Right cardiac atrium (tissue), 5 donors: ENCODE data around the gene ARF4. TPM values are rescaled to one million over a fixed set of nuclear protein-coding genes. Genes with fewer than 3 reads are reported as not detected.
"Not testable (repeated sequence)": the region's sequence is repeated elsewhere in the genome, so short reads cannot be mapped to it uniquely, and the experiment has no call there.

Experiments used
- ATAC-seq, 2 donors: fragments of 200-7000 bp; cut with Tn5 transposase; one replicate each; pipeline versions ENCODE4 v1.8.0 to v1.9.1; 2020; ENCODE audit warnings: moderate library complexity in 2 of 2, mild to moderate bottlenecking in 1 of 2
- DNase-seq, 3 donors: peaks; one replicate each; pipeline ENCODE4 v3.0.0-alpha.2; 2020
- H3K27ac ChIP-seq: one replicate; pipeline ENCODE4 v1.5.1; 2013; ENCODE audit warnings: mild to moderate bottlenecking, low read length, control low read depth, moderate library complexity
- H3K27me3 ChIP-seq: one replicate; pipeline ENCODE4 v1.6.1; 2013; ENCODE audit not compliant: control insufficient read depth, insufficient read depth
- H3K4me1 ChIP-seq: one replicate; pipeline ENCODE4 v1.6.1; 2013; ENCODE audit warnings: low read length; ENCODE audit not compliant: control insufficient read depth, insufficient read depth
- H3K4me3 ChIP-seq: one replicate; pipeline ENCODE4 v1.5.1; 2013; ENCODE audit warnings: low read length, control low read depth
- H3K9me3 ChIP-seq: one replicate; pipeline ENCODE4 v1.6.1; 2013; ENCODE audit warnings: low read length; ENCODE audit not compliant: control insufficient read depth
- WGBS: extraction: QIAGEN DNeasy Blood & Tissue Kit; methylation state at CpG from one replicate; pipeline ENCODE4 v1.1.7; 2013; 5-methylcytosine and 5-hydroxymethylcytosine counted together
- intact Hi-C, 4 donors: fragments of 100-400 bp; cut with DNase I; formaldehyde crosslinking; loops; one replicate each; pipeline versions ENCODE4 v1.11.0 to v1.14.0; 2022 to 2023
- long read RNA-seq, 4 donors: library from polyadenylated mRNA; unstranded; transcript quantifications; one replicate each; pipeline ENCODE4 v2.0.0, GENCODE V29; 2020 to 2021
- polyA plus RNA-seq: library from polyadenylated mRNA; stranded (reverse); fragments of 200-250 nt; gene quantifications from one replicate; pipeline ENCODE4 v1.2.3, GENCODE V29; 2013
- total RNA-seq, 4 donors: library from RNA; stranded (reverse); fragmentation: NEBNext Ultra II Directional; extraction: Animal tissue kit (Norgen Biotek cat#: 25700); gene quantifications; one replicate each; pipeline ENCODE4 v1.2.1, GENCODE V29; 2021
- donor health status: healthy with polysubstance abuse.
- donor health status: DM: no; HTN: yes; CAD: no.
- donor health status: DM: no; HTN: no; CAD: no.
- donor health status: DM: no; HTN: yes; CAD: no; lungs with severe emphysema.
- donor health status: DM: yes; HTN: yes; CAD: no.

ARF4 gene
- total RNA-seq: 100 to 1,000 TPM in 1 of 4 donors, 10 to 100 TPM in 3; 69.3 to 113 (median 87.7) TPM
- polyA plus RNA-seq: 101 TPM
- long read RNA-seq, donor 1, transcript ARF4-201 (6 exons, 1,660 nt): major isoform, 115 of 123 reads
- long read RNA-seq, donor 1, partial matches to known transcripts: 3 of 123 reads
- long read RNA-seq, donor 1, other reads (novel, unspliced or antisense): 4 of 123 reads
- long read RNA-seq, donor 2, transcript ARF4-201 (6 exons, 1,660 nt): major isoform, 45 of 45 reads
- long read RNA-seq, donor 2, partial matches to known transcripts: 0 of 45 reads
- long read RNA-seq, donor 2, other reads (novel, unspliced or antisense): 0 of 45 reads
- long read RNA-seq, donor 3, transcript ARF4-201 (6 exons, 1,660 nt): major isoform, 259 of 265 reads
- long read RNA-seq, donor 3, partial matches to known transcripts: 0 of 265 reads
- long read RNA-seq, donor 3, other reads (novel, unspliced or antisense): 4 of 265 reads
- long read RNA-seq, donor 4, transcript ARF4-201 (6 exons, 1,660 nt): major isoform, 54 of 54 reads
- long read RNA-seq, donor 4, partial matches to known transcripts: 0 of 54 reads
- long read RNA-seq, donor 4, other reads (novel, unspliced or antisense): 0 of 54 reads

DNA sequence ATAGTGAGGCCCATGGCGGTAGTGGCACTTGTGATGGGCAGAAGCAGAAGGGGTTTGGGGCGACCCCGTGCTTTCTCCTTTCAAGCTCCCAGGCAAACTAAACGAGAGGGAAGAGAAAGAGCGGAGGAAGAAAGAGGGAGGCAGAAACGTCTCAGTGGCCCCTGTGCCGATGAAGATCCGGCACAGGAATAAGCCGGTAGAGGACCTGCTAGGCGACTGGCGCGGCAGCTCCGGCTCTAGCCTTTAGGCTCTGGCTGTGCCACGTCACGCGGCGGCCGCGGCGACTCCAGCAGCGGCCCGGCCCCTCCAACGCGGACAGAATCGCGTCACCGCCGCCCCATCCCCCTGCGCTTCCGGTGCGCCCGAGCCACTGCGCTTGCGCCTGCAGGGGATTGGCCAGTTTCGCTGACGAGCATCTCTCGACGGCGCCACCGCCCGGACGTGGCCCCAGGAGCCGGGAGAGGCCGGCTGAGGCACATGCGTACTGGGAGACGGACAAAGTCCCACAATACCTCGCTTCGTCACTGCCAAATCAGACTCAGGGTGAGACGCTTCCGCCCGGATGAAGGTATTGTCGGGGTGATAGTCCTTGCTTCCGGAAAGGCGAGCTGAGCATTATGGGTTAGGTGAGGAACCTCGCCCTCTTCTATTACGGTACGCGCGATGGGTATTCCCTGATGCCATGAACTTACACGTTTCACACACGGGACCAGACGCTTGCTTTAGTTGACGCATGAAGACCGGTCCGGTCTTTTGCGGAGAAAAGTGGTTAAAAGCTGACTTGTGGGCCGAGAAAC lies at the start of gene ARF4:
Gene ARF4, minus strand, starts transcription at position 218 of the 797 bp plus-strand sequence. Its CDS starts 204 bp downstream, at position 14.
- H3K27ac ChIP-seq: peak within 1 kb of the TSS; percentile 92
- under 1% methylated on average over 67 of the region's 67 CpGs for WGBS
- H3K27me3 ChIP-seq: no peaks in the 10 kb centered on the region
- no peaks in the 10 kb centered on the region for H3K9me3 ChIP-seq
- DNase-seq (peak; percentile 100), ATAC-seq (peak; percentile 97 to 98)
- peaks cover 1% of the 10 kb centered on the region for H3K4me1 ChIP-seq
- intact Hi-C loops: loop anchor here in 1 of 4 donors (5.0 kb wide), 1 partner anchor 40 kb away; the partner anchor contains the start of gene PDE12
- peak within 1 kb of the TSS; percentile 76 for H3K4me3 ChIP-seq

DNA sequence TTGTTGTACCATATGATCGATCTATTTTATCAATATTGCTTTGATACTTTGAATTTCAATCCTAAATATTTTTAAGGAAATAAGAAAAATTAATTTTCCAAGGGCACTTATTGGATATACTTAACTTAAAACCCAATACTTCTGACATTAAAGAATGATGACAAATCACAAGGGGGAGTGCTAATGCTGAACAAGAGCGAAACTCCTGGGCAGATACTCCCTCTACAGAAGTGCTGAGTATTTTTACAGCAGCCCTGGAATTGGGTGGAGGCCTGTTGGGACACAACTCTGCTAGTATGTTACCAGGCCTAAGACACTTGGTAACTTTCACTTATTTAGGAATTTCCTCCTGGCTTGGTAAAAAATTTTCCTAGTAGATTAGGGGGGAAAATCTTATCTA lies 49.6 kb upstream of the ARF4 start:
- no peak overlapping the region for H3K27ac ChIP-seq
- WGBS: 73% methylated on average over 2 of the region's 2 CpGs
- no peaks in the 10 kb centered on the region for H3K4me1 ChIP-seq
- H3K27me3 ChIP-seq: no peaks in the 10 kb centered on the region
- peak; percentile 91 to 95 for ATAC-seq
- H3K9me3 ChIP-seq: no peaks in the 10 kb centered on the region
- H3K4me3 ChIP-seq: no peak overlapping the region
- intact Hi-C loops: loop anchor here in 1 of 4 donors (10.0 kb wide), 1 partner anchor 178 kb away; no protein-coding TSS in a partner anchor
- peak in 1 of 3 donors; percentile 59 for DNase-seq

DNA sequence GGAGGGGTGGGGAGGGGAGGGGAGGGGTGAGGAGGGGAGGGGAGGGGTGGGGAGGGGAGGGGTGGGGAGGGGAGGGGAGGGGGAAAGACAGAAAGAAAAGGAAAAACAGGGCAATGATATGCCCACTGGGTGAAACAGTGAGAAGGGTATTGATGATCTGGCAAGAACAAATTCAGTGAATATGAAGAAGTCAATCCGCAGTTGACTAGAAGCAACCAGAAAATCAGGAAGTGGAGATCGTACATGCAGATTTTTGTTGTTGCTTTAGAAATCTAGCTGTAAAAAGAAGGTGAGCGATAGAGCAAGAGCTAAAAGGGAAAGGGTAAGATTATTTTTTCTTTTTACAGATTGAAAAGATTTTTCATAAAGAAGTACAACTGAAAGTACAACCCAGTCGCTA lies 47.6 kb upstream of the ARF4 start:
- no peak overlapping the region for H3K4me3 ChIP-seq
- H3K27ac ChIP-seq: no peak overlapping the region
- no peaks in the 10 kb centered on the region for H3K9me3 ChIP-seq
- H3K4me1 ChIP-seq: no peaks in the 10 kb centered on the region
- DNase-seq: no peak
- no peaks in the 10 kb centered on the region for H3K27me3 ChIP-seq
- no peak for ATAC-seq
- WGBS: 92% methylated on average over 4 of the region's 4 CpGs
- intact Hi-C loops: loop anchor here in 1 of 4 donors (10.0 kb wide), 1 partner anchor 180 kb away; no protein-coding TSS in a partner anchor

DNA sequence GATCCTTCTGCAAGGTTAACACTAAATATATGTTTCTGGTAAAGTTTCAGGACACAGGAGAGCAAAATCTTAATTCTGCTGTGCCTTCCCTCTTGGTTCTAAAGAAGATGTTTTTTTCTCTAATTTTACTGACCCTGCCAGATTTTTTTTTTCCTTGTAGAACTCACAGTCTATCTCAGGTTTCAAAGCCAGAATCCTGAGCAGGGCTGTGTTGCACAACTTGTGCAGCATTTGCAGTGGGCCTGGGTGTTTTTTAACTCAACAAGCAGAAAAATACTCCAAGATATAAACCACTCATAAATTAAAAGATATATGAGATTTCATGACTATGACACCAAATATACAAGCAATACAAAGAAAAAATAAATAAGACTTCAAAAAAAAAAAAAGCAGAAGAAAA lies 40.2 kb upstream of the ARF4 start:
- Histone ChIP-seq H3K27me3 (no peaks in the 10 kb centered on the region), H3K4me1 (no peaks in the 10 kb centered on the region), H3K27ac (no peak overlapping the region), H3K9me3 (no peaks in the 10 kb centered on the region), H3K4me3 (no peak overlapping the region)
- no peak for DNase-seq
- intact Hi-C loops: no loop called here
- no peak for ATAC-seq

- ATAC-seq, H3K27me3 ChIP-seq, H3K4me3 ChIP-seq, H3K9me3 ChIP-seq, intact Hi-C loops, H3K4me1 ChIP-seq, H3K27ac ChIP-seq, DNase-seq: not testable (repeated sequence)
- WGBS: 93% methylated on average over 3 of the region's 3 CpGs
These were observed 37.1 kb upstream of the ARF4 start for GRCh38 chr3:57634259-57634658.

DNA sequence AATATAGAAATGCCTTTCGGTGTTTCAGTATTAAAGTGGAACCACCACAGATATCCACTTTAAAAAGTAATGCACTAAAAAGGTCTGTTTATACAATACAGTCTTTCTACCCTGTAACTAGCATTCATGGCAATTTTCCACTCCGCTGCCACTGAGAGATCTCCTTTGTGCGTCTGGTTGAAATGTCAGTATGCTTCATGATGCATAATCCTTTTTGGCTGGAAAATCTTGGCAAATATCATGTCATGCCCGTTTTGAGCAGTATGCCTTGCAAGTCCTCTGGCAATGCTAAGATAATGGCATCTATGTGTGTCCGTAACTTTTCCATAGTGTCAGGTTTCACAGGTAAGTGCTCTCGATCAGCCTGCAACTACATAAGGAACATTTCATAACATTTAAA lies 30.8 kb upstream of the ARF4 start:
- 88% methylated on average over 6 of the region's 6 CpGs for WGBS
- no peak overlapping the region for H3K4me3 ChIP-seq
- no peak for ATAC-seq
- no peaks in the 10 kb centered on the region for H3K4me1 ChIP-seq
- no peak overlapping the region for H3K27ac ChIP-seq
- intact Hi-C loops: no loop called here
- no peak for DNase-seq
- H3K27me3 ChIP-seq: no peaks in the 10 kb centered on the region
- no peaks in the 10 kb centered on the region for H3K9me3 ChIP-seq

- 98% methylated on average over 3 of the region's 3 CpGs for WGBS
- Histone ChIP-seq H3K9me3 (no peaks in the 10 kb centered on the region), H3K4me3 (no peak overlapping the region), H3K27ac (no peak overlapping the region), H3K4me1 (no peaks in the 10 kb centered on the region), H3K27me3 (no peaks in the 10 kb centered on the region)
- no peak for ATAC-seq
- intact Hi-C loops: no loop called here
- DNase-seq: no peak
These were observed 27.7 kb upstream of the ARF4 start for GRCh38 chr3:57624801-57625200.

- H3K4me1 ChIP-seq: no peaks in the 10 kb centered on the region
- no peaks in the 10 kb centered on the region for H3K9me3 ChIP-seq
- intact Hi-C loops: no loop called here
- no peaks in the 10 kb centered on the region for H3K27me3 ChIP-seq
- H3K4me3 ChIP-seq: no peak overlapping the region
- H3K27ac ChIP-seq: no peak overlapping the region
- DNase-seq: no peak
- ATAC-seq: no peak
These were observed 25.2 kb upstream of the ARF4 start for GRCh38 chr3:57622362-57622761.

GRCh38 chr3:57617739-57618138 lies 20.6 kb upstream of the ARF4 start:
- no peak for DNase-seq
- no peak overlapping the region for H3K4me3 ChIP-seq
- no peak overlapping the region for H3K27ac ChIP-seq
- no peak for ATAC-seq
- H3K27me3 ChIP-seq: no peaks in the 10 kb centered on the region
- intact Hi-C loops: no loop called here
- H3K4me1 ChIP-seq: no peaks in the 10 kb centered on the region
- no peaks in the 10 kb centered on the region for H3K9me3 ChIP-seq
- WGBS: 98% methylated on average over 3 of the region's 3 CpGs

DNA sequence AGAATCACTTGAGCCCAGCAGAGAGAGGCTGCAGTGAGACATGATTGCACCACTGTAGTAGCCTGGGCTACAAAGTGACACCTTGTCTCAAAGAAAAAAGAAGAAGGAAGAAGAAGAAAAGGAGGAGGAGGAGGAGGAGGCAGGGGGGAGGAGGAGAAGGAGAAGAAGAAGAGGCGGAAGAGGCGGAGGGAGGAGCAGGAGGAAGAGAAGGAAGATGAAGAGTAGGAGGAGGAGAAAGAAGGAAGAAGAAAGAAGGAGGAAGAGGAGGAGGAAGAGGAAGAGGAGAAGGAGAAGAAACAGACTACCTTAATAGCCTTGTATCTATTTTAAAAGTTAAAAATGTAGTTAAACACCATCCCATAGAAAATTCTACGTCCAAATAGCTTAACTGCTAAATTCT lies 19.1 kb upstream of the ARF4 start:
- no peak overlapping the region for H3K27ac ChIP-seq
- no peaks in the 10 kb centered on the region for H3K9me3 ChIP-seq
- no peaks in the 10 kb centered on the region for H3K4me1 ChIP-seq
- no peak for ATAC-seq
- intact Hi-C loops: no loop called here
- no peak for DNase-seq
- no peak overlapping the region for H3K4me3 ChIP-seq
- WGBS: 74% methylated on average over 3 of the region's 3 CpGs
- no peaks in the 10 kb centered on the region for H3K27me3 ChIP-seq

GRCh38 chr3:57611870-57612269 lies 14.7 kb upstream of the ARF4 start:
- intact Hi-C loops, H3K9me3 ChIP-seq, DNase-seq, H3K27ac ChIP-seq, H3K27me3 ChIP-seq, H3K4me3 ChIP-seq, ATAC-seq, H3K4me1 ChIP-seq: not testable (repeated sequence)
- 97% methylated on average over 5 of the region's 5 CpGs for WGBS
